ENCODE measurements around the gene SLC16A5.

The SLC16A5 gene

DNA sequence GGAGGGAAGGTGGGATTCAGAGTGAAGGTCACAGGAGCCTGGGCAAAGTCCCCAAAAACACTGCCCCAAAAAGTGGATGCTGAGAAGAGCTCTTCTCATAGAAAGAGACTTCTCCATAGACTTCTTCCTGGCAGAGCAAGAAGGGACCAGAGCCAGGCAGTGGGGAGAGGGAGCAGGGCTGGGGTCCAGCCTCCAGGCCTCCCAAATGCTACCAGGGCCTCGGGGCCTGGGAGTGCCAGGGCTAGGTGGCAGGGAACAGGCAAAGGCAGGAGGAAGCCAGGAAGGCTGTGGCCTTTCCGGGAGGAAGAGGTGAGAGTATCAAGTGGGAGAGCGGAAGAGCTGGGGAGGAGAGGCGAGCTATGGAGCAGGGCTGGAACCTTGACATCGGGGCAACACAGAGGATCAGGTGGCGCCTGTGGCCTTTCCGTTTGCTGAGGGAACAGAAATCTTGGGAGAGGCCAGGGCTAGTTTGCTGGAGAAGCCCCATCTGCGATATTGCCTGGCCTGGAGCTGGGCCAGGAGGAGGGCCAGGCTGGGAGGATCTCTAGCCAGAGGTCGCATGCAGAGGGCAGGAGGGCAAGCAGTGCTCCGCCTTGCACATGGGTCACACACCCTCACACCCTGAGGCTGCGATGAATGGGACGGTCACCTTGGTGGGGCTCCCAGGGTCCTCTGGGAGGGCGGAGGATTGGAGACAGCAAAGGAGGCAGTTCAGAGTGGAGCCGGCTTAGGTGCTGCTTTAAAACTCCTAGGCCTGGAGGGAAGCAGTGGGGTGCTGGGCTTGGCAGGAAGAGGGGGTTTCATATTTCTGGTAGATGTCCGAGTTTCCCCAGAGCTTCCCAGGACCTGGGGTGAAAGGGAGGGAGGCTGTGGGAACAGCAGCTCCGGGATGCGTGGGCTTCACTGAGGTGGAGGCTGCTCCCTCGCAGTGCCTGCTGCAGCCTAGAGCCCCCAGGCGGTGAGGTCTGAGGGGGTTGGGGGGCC, 3.4 kb downstream of the SLC16A5 start:
- no peak for TF ChIP-seq EGR1 (IDR thresholded peaks at IDR 0.05)
- TF ChIP-seq TEAD4 (IDR thresholded peaks at IDR 0.05) = no peak
- TF ChIP-seq, protein P1, sequence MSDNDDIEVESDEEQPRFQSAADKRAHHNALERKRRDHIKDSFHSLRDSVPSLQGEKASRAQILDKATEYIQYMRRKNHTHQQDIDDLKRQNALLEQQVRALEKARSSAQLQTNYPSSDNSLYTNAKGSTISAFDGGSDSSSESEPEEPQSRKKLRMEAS (IDR thresholded peaks at IDR 0.05) = peak; percentile 82
- TF ChIP-seq EP300 (IDR thresholded peaks at IDR 0.05; ENCODE audit: borderline replicate concordance) = peak; percentile 59; the same call in 1 of the 2 replicates
- TF ChIP-seq, protein P2, sequence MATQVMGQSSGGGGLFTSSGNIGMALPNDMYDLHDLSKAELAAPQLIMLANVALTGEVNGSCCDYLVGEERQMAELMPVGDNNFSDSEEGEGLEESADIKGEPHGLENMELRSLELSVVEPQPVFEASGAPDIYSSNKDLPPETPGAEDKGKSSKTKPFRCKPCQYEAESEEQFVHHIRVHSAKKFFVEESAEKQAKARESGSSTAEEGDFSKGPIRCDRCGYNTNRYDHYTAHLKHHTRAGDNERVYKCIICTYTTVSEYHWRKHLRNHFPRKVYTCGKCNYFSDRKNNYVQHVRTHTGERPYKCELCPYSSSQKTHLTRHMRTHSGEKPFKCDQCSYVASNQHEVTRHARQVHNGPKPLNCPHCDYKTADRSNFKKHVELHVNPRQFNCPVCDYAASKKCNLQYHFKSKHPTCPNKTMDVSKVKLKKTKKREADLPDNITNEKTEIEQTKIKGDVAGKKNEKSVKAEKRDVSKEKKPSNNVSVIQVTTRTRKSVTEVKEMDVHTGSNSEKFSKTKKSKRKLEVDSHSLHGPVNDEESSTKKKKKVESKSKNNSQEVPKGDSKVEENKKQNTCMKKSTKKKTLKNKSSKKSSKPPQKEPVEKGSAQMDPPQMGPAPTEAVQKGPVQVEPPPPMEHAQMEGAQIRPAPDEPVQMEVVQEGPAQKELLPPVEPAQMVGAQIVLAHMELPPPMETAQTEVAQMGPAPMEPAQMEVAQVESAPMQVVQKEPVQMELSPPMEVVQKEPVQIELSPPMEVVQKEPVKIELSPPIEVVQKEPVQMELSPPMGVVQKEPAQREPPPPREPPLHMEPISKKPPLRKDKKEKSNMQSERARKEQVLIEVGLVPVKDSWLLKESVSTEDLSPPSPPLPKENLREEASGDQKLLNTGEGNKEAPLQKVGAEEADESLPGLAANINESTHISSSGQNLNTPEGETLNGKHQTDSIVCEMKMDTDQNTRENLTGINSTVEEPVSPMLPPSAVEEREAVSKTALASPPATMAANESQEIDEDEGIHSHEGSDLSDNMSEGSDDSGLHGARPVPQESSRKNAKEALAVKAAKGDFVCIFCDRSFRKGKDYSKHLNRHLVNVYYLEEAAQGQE (IDR thresholded peaks at IDR 0.05; ENCODE audit: low read depth) = no peak
- TF ChIP-seq, protein P3, sequence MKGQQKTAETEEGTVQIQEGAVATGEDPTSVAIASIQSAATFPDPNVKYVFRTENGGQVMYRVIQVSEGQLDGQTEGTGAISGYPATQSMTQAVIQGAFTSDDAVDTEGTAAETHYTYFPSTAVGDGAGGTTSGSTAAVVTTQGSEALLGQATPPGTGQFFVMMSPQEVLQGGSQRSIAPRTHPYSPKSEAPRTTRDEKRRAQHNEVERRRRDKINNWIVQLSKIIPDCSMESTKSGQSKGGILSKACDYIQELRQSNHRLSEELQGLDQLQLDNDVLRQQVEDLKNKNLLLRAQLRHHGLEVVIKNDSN (IDR thresholded peaks at IDR 0.05) = no peak
- TF ChIP-seq RAD21 (IDR thresholded peaks at IDR 0.05; ENCODE audit: low read depth) = no peak
- peak; percentile 89 for TF ChIP-seq NFIC (IDR thresholded peaks at IDR 0.05)
- no peak for TF ChIP-seq CEBPB (IDR thresholded peaks at IDR 0.05)
- no peak for TF ChIP-seq FOXM1 (IDR thresholded peaks at IDR 0.05; ENCODE audit: borderline replicate concordance, low read depth)
- TF ChIP-seq TAF1 (IDR thresholded peaks at IDR 0.05; ENCODE audit: low read depth) = no peak
- no peak; the same call in 1 of the 2 replicates for TF ChIP-seq TCF12 (IDR thresholded peaks at IDR 0.05; ENCODE audit: low read depth)
- TF ChIP-seq CREB1 (IDR thresholded peaks at IDR 0.05; ENCODE audit: low read depth) = no peak
- TF ChIP-seq ZBTB7A (IDR thresholded peaks at IDR 0.05; ENCODE audit: low read depth) = peak; percentile 91
- peak; percentile 15; the same call in 1 of the 2 replicates for TF ChIP-seq YY1 (IDR thresholded peaks at IDR 0.05; ENCODE audit: low read depth)

DNA sequence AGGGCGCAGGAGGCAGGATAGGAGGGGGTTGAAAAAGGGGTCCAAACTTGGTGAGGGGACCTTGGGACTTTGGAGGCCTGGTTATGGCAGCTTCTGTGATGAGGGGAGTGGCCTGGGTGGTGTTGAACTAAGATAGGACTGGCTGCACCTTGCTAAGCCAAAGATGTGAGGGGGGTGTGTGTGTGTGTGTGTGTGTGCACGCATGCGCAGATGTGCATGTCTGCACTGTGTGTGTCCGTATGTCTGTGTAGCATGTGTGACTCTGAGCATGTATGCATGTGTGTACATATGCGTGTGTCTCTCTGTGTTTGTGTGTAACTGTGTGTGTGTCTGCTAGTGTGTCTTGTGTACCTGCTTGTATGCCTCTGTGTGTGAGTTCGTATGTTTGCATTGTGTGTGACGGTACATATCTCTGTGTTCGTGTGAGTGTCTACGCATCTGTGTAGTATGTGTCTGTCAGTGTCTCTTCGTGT, 4.1 kb downstream of the SLC16A5 start:
- TF ChIP-seq, protein P2 (IDR thresholded peaks at IDR 0.05; ENCODE audit: low read depth) = no peak
- no peak for TF ChIP-seq CEBPB (IDR thresholded peaks at IDR 0.05)

GRCh38 chr17:75093548-75094158, 5.9 kb downstream of the SLC16A5 start:
- TF ChIP-seq, protein P1 (IDR thresholded peaks at IDR 0.05) = no peak
- no peak for TF ChIP-seq RAD21 (IDR thresholded peaks at IDR 0.05; ENCODE audit: low read depth)
- TF ChIP-seq CREB1 (IDR thresholded peaks at IDR 0.05; ENCODE audit: low read depth) = no peak
- no peak for TF ChIP-seq YY1 (IDR thresholded peaks at IDR 0.05; ENCODE audit: low read depth)
- TF ChIP-seq CEBPB (IDR thresholded peaks at IDR 0.05) = 0 out of 2 replicates have a peak, but pooled peaks have one; percentile 12
- no peak for TF ChIP-seq EGR1 (IDR thresholded peaks at IDR 0.05)
- TF ChIP-seq TEAD4 (IDR thresholded peaks at IDR 0.05) = no peak
- TF ChIP-seq ZBTB7A (IDR thresholded peaks at IDR 0.05; ENCODE audit: low read depth) = no peak
- TF ChIP-seq, protein P2 (IDR thresholded peaks at IDR 0.05; ENCODE audit: low read depth) = no peak
- TF ChIP-seq FOXM1 (IDR thresholded peaks at IDR 0.05; ENCODE audit: borderline replicate concordance, low read depth) = no peak
- TF ChIP-seq TCF12 (IDR thresholded peaks at IDR 0.05; ENCODE audit: low read depth) = 0 out of 2 replicates have a peak, but pooled peaks have one; percentile 10
- TF ChIP-seq EP300 (IDR thresholded peaks at IDR 0.05; ENCODE audit: borderline replicate concordance) = no peak
- TF ChIP-seq, protein P3 (IDR thresholded peaks at IDR 0.05) = no peak
- TF ChIP-seq NFIC (IDR thresholded peaks at IDR 0.05) = peak; percentile 61; the same call in 1 of the 2 replicates

Data from Ishikawa (cell line).